ACHN (cell line): ENCODE measurements around the gene VOPP1.
"Not testable (repeated sequence)": the region's sequence is repeated elsewhere in the genome, so short reads cannot be mapped to it uniquely, and the experiment has no call there.

ENCODE experiments used
- DNase-seq: peaks from one replicate; pipeline ENCODE4 v3.0.0-alpha.2; 2015
- in situ Hi-C: cut with HindIII; loops from 2 replicates; pipeline ENCODE4 v1.10.0; 2017; ENCODE audit warnings: low sequenced_read_pairs, low pct_ligation_motif_present, low pct_unique_long_range_greater_than_20kb

VOPP1 gene

DNA sequence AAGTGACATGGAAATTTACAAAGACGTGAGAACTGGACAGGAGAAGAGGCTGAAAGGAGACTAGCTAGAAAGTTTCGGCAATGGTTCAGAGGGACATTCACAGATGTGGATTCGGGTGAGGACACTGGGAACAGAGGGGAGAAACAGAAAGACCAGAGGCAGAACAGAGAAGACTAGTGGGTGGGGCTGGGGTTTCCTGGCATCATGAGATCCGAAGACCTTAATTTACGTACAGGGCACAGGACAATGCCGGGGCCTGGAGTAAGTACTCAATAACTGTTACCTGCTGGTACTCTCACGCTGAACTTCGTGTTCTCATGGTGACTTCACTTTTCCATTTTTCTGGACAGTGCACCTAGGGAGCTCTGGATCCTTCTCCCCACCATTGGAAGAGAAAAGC lies 53.5 kb downstream of the VOPP1 start:
- in situ Hi-C loops: no loop called here

GRCh38 chr7:55517936-55518689 lies 54.2 kb downstream of the VOPP1 start:
- no peak for DNase-seq
- in situ Hi-C loops: no loop called here

More for the DNA sequence above, 53.5 kb downstream of the VOPP1 start:
- DNase-seq: no peak

GRCh38 chr7:55517191-55517633 lies 55.1 kb downstream of the VOPP1 start:
- DNase-seq: no peak
- in situ Hi-C loops: no loop called here

- DNase-seq: no peak
- in situ Hi-C loops: no loop called here
Observed at GRCh38 chr7:55516409-55516808, 55.9 kb downstream of the VOPP1 start.

GRCh38 chr7:55515569-55516279 lies 56.6 kb downstream of the VOPP1 start:
- in situ Hi-C loops: no loop called here
- no peak for DNase-seq

- in situ Hi-C loops: no loop called here
Observed at GRCh38 chr7:55514546-55515265, 57.6 kb downstream of the VOPP1 start.

GRCh38 chr7:55513868-55514267 lies 58.4 kb downstream of the VOPP1 start:
- DNase-seq: no peak
- in situ Hi-C loops: no loop called here

More at GRCh38 chr7:55514546-55515265, 57.6 kb downstream of the VOPP1 start:
- DNase-seq: no peak

- in situ Hi-C loops: no loop called here
- no peak for DNase-seq
Observed at GRCh38 chr7:55512635-55513191, 59.6 kb downstream of the VOPP1 start.

- DNase-seq: no peak
- in situ Hi-C loops: no loop called here
Observed at GRCh38 chr7:55510621-55511020, 61.7 kb downstream of the VOPP1 start.

GRCh38 chr7:55510206-55510605 lies 62.1 kb downstream of the VOPP1 start:
- in situ Hi-C loops, DNase-seq: not testable (repeated sequence)

DNA sequence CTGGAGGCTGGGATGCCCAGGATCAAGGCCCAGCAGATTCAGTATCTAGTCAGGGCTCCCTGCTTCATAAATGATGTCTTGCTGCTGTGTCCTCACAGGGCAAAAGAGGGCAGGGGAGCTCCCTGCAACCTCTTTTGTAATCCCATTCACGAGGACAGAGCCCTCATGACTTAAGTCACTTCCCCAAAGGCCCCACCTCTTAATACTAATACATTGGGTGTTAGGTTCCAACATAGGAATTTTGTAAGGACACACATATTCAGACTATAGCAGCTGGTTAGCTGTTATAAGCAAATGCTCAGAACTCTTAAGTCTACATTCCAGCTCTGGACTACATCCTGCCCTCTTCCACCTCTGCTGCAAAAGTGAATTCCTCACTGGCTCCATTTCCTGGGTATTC lies 63.0 kb downstream of the VOPP1 start:
- DNase-seq: no peak
- in situ Hi-C loops: no loop called here

DNA sequence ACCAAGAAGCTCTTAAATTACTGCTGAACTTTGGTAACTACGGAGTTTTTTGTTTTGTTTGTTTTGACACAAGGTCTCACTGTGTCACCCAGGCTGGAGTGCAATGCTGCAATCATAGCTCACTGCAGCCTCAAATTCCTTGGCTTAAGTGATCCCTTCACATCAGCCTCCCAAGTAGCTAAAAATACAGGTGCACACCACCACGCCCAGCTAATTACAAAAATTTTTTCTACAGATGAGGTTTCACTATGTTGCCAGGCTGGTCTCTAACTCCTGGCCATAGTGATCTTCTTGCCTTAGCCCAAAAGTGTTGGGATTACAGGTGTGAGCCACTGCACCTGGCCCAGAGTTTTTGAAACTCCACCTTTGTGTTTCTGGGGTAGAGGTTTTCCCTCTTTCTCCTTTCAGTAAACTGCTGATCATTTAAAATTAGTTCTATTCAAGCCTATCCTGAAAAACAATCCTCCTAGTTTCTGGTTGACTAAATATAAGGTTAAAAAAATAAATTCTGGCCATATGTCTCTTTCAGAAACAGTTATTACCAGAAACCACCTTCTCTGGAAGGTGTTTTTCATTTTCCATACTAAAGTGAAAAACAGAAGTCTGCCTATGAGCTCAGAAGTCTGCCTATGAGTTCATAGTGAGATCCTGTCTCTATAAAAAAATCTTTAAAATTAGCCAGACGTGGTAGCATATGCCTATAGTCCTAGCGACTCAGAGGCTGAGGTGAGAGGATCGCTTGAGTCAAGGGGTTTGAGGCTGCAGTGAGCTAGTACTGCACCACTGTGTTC lies 63.9 kb downstream of the VOPP1 start:
- no peak for DNase-seq
- in situ Hi-C loops: no loop called here

DNA sequence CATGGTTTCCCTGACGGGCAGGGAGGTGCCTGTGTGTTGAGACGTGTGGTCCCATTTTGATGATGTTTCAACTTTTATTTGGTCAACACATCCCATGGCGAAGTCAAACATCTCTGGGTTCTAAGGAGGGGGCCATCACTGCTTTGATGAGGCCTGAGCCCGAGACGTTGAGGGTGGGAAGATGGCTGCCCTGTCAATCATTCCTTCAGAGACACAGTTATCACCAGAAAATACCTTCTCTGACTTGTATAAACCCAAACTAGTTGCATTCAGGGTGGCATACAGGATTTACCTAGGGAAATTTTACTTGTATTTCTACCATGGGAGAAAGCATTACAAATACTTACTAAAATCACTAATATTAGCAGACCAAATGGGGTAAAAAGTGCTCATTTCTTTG lies 64.6 kb downstream of the VOPP1 start:
- in situ Hi-C loops: no loop called here
- no peak for DNase-seq

- in situ Hi-C loops: no loop called here
- DNase-seq: no peak
Observed at GRCh38 chr7:55504967-55505658, 67.2 kb downstream of the VOPP1 start.

DNA sequence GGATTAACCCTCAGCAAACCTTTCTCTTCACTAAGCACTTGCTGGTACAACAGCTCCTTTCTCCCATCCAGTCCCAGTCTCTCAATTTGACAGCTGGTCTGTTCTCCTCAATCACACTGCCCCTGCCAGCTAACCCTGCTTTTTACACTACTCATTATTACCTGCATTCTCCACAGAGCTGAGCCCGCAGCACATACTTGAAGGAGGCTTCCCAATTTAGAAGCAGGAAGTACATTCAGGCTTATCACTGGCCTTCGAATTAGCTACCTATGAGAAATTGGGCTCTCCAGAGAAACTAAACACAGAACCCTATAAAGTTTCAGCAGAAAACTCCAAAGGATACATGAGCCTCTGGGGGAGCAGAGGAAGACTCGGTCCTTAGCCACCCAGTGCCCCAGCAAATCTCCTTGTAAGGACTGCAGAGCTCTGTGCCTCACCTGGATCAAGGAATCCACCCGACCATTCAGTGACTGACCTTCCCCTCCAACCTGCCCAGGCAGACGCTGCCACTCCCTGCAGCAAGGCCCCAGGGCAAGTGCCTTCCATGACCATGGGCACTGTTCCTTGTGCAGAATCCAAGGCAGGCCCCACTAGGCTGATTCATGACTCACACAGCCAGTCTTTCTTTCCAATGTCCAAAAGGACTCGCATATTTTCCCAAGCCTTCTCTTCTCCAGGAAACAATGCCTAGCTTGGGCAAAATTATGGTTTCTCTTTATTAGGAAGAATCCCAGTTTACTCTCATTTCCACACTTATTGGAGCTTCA lies 68.0 kb downstream of the VOPP1 start:
- in situ Hi-C loops: no loop called here
- no peak for DNase-seq

DNA sequence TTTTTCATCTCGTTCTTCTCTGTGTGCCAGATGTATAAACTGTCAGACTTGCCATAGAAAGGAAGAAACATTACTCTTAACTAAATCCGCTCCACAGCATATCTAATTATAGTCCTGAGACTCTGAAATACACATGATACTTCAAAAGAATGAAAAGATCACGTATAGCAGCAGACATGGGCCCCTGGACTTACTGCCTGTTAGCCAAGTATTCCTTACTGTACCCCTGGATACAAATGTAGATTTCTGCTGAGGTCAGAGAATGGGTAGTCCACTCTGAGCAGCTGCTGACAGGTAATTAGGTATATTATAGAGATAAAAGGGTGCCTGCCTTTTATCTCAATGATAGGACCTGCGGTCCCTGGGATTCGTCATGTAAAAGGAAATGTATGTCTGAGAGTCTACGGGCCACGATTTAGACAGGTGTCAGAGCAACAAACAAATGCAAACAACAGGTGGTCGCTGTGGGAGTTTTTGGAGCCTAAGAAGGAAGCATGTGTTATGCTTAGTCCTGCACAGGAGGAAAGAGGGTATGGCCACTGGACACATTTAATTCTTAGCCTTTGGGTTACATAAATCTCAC lies 69.4 kb downstream of the VOPP1 start:
- in situ Hi-C loops: no loop called here
- no peak for DNase-seq
